Fibroblast of skin of abdomen (primary cell): ENCODE results near the gene RGL1.

Source experiments
- DNase-seq: peaks from one replicate; pipeline ENCODE4 v3.0.0-alpha.2; 2013

The RGL1 gene

GRCh38 chr1:183961132-183961531 lies 156.2 kb downstream of the RGL1 start:
- no peak for DNase-seq

- no peak for DNase-seq
Observed at GRCh38 chr1:183962903-183963302, 158.0 kb downstream of the RGL1 start.

- no peak for DNase-seq
Observed at GRCh38 chr1:183965726-183966125, 160.8 kb downstream of the RGL1 start.

GRCh38 chr1:183966487-183966886 lies 161.6 kb downstream of the RGL1 start:
- DNase-seq, result no peak

GRCh38 chr1:183967914-183968313 lies 163.0 kb downstream of the RGL1 start:
- no peak for DNase-seq

- no peak for DNase-seq
Observed at GRCh38 chr1:183968386-183968785, 163.5 kb downstream of the RGL1 start.

- DNase-seq, result peak; percentile 27
Observed at GRCh38 chr1:183970516-183971300, 165.8 kb downstream of the RGL1 start.

GRCh38 chr1:183975651-183976050 lies 170.7 kb downstream of the RGL1 start:
- DNase-seq, result no peak

- DNase-seq, result no peak
Observed at GRCh38 chr1:183977717-183978116, 172.8 kb downstream of the RGL1 start.
